Effector memory CD8-positive, alpha-beta T cell (primary cell): ENCODE measurements around the gene NUDT22.
A peak's percentile ranks its signal among the peaks of the same experiment; 100 is the strongest.

Experiments used
- ATAC-seq: fragments of 150-1000 bp; cut with Tn5 transposase; replicated peaks from 2 replicates; pipeline ENCODE4 v1.10.0; 2021; ENCODE audit warnings: mild to moderate bottlenecking, moderate library complexity
- DNase-seq, 3 experiments: peaks; one replicate each; pipeline ENCODE4 v3.0.0; 2021
- H3K27ac Mint-ChIP-seq, 2 donors: one replicate each; pipeline ENCODE4 v1.8.0; 2022; ENCODE audit warnings: mild to moderate bottlenecking in 2 of 2, mixed read lengths in 2 of 2, moderate library complexity in 2 of 2
- H3K27me3 Mint-ChIP-seq, 2 donors: one replicate each; pipeline ENCODE4 v1.8.0; 2022; ENCODE audit warnings: mixed read lengths in 2 of 2
- H3K36me3 Mint-ChIP-seq: one replicate; pipeline ENCODE4 v1.8.0; 2022; ENCODE audit warnings: mild to moderate bottlenecking, moderate library complexity, mixed read lengths; ENCODE audit not compliant: insufficient read depth
- H3K4me1 Mint-ChIP-seq, 2 donors: one replicate each; pipeline ENCODE4 v1.8.0; 2022; ENCODE audit warnings: low read depth in 2 of 2, mixed read lengths in 2 of 2
- H3K4me3 Mint-ChIP-seq, 2 donors: one replicate each; pipeline ENCODE4 v1.8.0; 2022; ENCODE audit warnings: mild to moderate bottlenecking in 2 of 2, mixed read lengths in 2 of 2, moderate library complexity in 2 of 2
- H3K9me3 Mint-ChIP-seq, 2 donors: one replicate each; pipeline ENCODE4 v1.8.0; 2022; ENCODE audit warnings: mixed read lengths in 2 of 2

Gene NUDT22

GRCh38 chr11:64263947-64264317 lies 37.9 kb downstream of the NUDT22 start:
- H3K27ac Mint-ChIP-seq: no peak overlapping the region
- no peak for DNase-seq

GRCh38 chr11:64264371-64264852 lies 38.3 kb downstream of the NUDT22 start:
- DNase-seq: no peak
- Mint-ChIP-seq H3K27me3 (no peaks in the 10 kb centered on the region), H3K27ac (no peak overlapping the region), H3K4me3 (no peak overlapping the region), H3K4me1 (peaks cover 22 to 23% of the 10 kb centered on the region in 2 donors), H3K9me3 (no peaks in the 10 kb centered on the region), H3K36me3 (peaks cover 13% of the 10 kb centered on the region)
- no peak for ATAC-seq

More at GRCh38 chr11:64263947-64264317, 37.9 kb downstream of the NUDT22 start:
- Mint-ChIP-seq H3K4me3 (no peak overlapping the region), H3K27me3 (no peaks in the 10 kb centered on the region), H3K4me1 (peaks cover 22% of the 10 kb centered on the region in 2 donors), H3K36me3 (peaks cover 11% of the 10 kb centered on the region), H3K9me3 (no peaks in the 10 kb centered on the region)
- ATAC-seq: no peak

- no peak overlapping the region for H3K4me3 Mint-ChIP-seq
- H3K36me3 Mint-ChIP-seq: peaks cover 21% of the 10 kb centered on the region
- DNase-seq (no peak), ATAC-seq (no peak)
- no peak overlapping the region for H3K27ac Mint-ChIP-seq
- H3K9me3 Mint-ChIP-seq: no peaks in the 10 kb centered on the region
- no peaks in the 10 kb centered on the region for H3K27me3 Mint-ChIP-seq
- peaks cover 18 to 20% of the 10 kb centered on the region in 2 donors for H3K4me1 Mint-ChIP-seq
These were observed 39.4 kb downstream of the NUDT22 start for GRCh38 chr11:64265176-64266160.

- H3K36me3 Mint-ChIP-seq: peaks cover 29% of the 10 kb centered on the region
- ATAC-seq (no peak), DNase-seq (no peak)
- H3K27ac Mint-ChIP-seq: peak overlapping the region in 1 of 2 donors; percentile 17
- H3K27me3 Mint-ChIP-seq: no peaks in the 10 kb centered on the region
- H3K9me3 Mint-ChIP-seq: no peaks in the 10 kb centered on the region
- peaks cover 18 to 20% of the 10 kb centered on the region in 2 donors for H3K4me1 Mint-ChIP-seq
- H3K4me3 Mint-ChIP-seq: no peak overlapping the region
These were observed 40.3 kb downstream of the NUDT22 start for GRCh38 chr11:64266339-64266738.

- no peaks in the 10 kb centered on the region for H3K27me3 Mint-ChIP-seq
- DNase-seq (no peak), ATAC-seq (no peak)
- peak overlapping the region in 1 of 2 donors; percentile 97 for H3K4me3 Mint-ChIP-seq
- H3K36me3 Mint-ChIP-seq: peaks cover 37% of the 10 kb centered on the region
- peak overlapping the region in 1 of 2 donors; percentile 98 for H3K27ac Mint-ChIP-seq
- H3K4me1 Mint-ChIP-seq: peaks cover 18 to 24% of the 10 kb centered on the region in 2 donors
- no peaks in the 10 kb centered on the region for H3K9me3 Mint-ChIP-seq
These were observed 41.3 kb downstream of the NUDT22 start for GRCh38 chr11:64267207-64267945.

- Mint-ChIP-seq H3K9me3 (no peaks in the 10 kb centered on the region), H3K27me3 (no peaks in the 10 kb centered on the region), H3K36me3 (peaks cover 35% of the 10 kb centered on the region), H3K4me1 (peaks cover 18 to 24% of the 10 kb centered on the region in 2 donors), H3K27ac (peak overlapping the region; percentile 96 to 98), H3K4me3 (peak overlapping the region; percentile 96 to 97)
- ATAC-seq: no peak
- no peak for DNase-seq
These were observed 42.2 kb downstream of the NUDT22 start for GRCh38 chr11:64268025-64268892.

- Mint-ChIP-seq H3K36me3 (peaks cover 37% of the 10 kb centered on the region), H3K4me3 (peak overlapping the region; percentile 96 to 97), H3K4me1 (peaks cover 18 to 24% of the 10 kb centered on the region in 2 donors), H3K27ac (peak overlapping the region; percentile 96 to 98), H3K27me3 (no peaks in the 10 kb centered on the region), H3K9me3 (no peaks in the 10 kb centered on the region)
- ATAC-seq: no peak
- peak in 1 of 3 experiments; percentile 29 for DNase-seq
These were observed 42.9 kb downstream of the NUDT22 start for GRCh38 chr11:64268893-64269539.

- Mint-ChIP-seq H3K27ac (peak overlapping the region; percentile 96 to 98), H3K36me3 (peaks cover 37% of the 10 kb centered on the region), H3K4me3 (peak overlapping the region; percentile 96 to 97), H3K9me3 (no peaks in the 10 kb centered on the region), H3K27me3 (no peaks in the 10 kb centered on the region), H3K4me1 (peaks cover 18 to 24% of the 10 kb centered on the region in 2 donors)
- DNase-seq (peak; percentile 96 to 97 (median 97)), ATAC-seq (peak; percentile 75)
These were observed 43.6 kb downstream of the NUDT22 start for GRCh38 chr11:64269540-64270220.

- Mint-ChIP-seq H3K4me3 (no peak overlapping the region), H3K27ac (no peak overlapping the region)
- ATAC-seq: no peak
These were observed 49.1 kb downstream of the NUDT22 start for GRCh38 chr11:64275031-64275800.

GRCh38 chr11:64275841-64276240 lies 49.8 kb downstream of the NUDT22 start:
- Mint-ChIP-seq H3K4me1 (peaks cover 0 to 5% of the 10 kb centered on the region in 2 donors), H3K27me3 (no peaks in the 10 kb centered on the region), H3K36me3 (peaks cover 46% of the 10 kb centered on the region), H3K27ac (no peak overlapping the region), H3K4me3 (no peak overlapping the region), H3K9me3 (no peaks in the 10 kb centered on the region)
- DNase-seq (no peak), ATAC-seq (no peak)

More at GRCh38 chr11:64275031-64275800, 49.1 kb downstream of the NUDT22 start:
- Mint-ChIP-seq H3K27me3 (no peaks in the 10 kb centered on the region), H3K4me1 (peaks cover 2 to 7% of the 10 kb centered on the region in 2 donors), H3K9me3 (no peaks in the 10 kb centered on the region), H3K36me3 (peaks cover 50% of the 10 kb centered on the region)
- no peak for DNase-seq

- peaks cover 39% of the 10 kb centered on the region for H3K36me3 Mint-ChIP-seq
- no peak for ATAC-seq
- H3K27me3 Mint-ChIP-seq: no peaks in the 10 kb centered on the region
- peak overlapping the region in 1 of 2 donors; percentile 60 for H3K27ac Mint-ChIP-seq
- no peak overlapping the region for H3K4me3 Mint-ChIP-seq
- H3K4me1 Mint-ChIP-seq: peaks cover 0 to 5% of the 10 kb centered on the region in 2 donors
- no peaks in the 10 kb centered on the region for H3K9me3 Mint-ChIP-seq
- no peak for DNase-seq
These were observed 50.8 kb downstream of the NUDT22 start for GRCh38 chr11:64276653-64277431.
